COLO668 (cell line): Measurements from ENCODE around the gene FIBCD1.
A peak's percentile ranks its signal among the peaks of the same experiment; 100 is the strongest.
"Not testable (repeated sequence)": the region's sequence is repeated elsewhere in the genome, so short reads cannot be mapped to it uniquely, and the experiment has no call there.

Source experiments
- DNase-seq: peaks from one replicate; lab custom pipeline; 2025; ENCODE audit not compliant: unreplicated experiment; lab: John Stamatoyannopoulos, UW

FIBCD1 gene

DNA sequence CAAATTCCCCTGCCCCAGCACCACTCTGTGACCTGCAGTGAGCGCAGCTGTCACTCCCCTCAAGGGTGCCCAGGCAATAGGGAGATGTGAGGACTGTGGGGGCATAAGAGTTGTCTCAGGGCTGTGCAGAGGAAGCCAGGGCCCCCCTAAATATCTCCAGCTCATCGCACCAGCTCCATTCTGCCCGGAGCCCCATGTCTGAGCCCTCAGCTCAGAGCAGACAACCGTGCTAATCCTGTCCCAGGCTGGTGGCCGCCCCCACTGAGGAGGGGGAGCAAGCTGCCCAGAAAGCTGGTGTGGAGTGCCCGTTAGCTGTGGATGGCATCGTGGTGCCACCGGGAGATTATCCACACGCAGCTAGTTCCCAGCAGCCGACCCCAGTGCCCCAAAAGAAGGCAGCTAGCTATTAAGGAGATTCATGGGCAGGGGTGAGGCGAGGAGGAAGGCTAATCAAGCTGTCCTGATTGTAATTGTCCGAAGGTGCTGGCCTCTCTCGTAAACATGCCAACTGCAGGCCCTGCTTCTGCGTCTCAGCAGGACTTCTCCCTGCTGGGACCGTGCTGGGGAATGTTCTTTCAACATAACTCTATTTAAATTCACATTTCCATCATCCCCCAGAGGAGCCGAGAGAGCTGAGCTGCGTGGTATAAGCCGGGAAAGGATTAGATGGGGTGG, 17.0 kb upstream of the FIBCD1 start:
- DNase-seq: no peak

DNA sequence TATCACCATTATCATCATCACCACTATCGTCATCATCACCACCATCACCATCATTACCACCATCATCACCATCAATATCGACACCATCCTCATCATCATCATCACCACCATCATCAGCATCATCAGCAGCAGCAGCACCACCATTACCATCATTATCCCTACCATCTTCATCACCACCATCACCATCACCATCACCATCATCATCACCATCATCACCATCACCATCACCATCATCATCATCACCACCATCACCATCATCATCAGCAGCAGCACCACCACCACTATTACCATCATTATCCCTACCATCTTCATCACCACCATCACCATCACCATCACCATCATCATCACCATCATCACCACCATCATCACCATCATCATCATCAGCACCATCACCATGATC, 15.9 kb upstream of the FIBCD1 start:
- DNase-seq: not testable (repeated sequence)

DNA sequence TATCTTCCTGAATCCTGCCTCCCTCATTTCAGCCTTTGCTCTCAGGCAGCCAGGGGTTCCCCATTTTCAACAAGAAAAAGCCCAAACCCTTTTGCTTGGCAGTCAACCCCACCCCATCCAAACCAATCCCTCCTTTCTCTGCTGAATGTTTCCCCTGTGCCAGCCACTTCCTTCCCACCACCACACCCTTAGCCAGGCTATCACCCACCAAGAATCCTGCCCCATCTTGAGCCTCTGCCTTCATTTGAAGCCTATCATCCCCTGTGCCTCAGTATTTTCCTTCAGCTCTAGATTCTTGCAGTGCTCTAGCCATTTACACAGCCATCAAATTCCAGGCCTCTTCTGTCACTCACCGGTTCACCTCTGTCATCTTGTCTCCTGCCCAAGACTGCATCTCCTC, 15.3 kb upstream of the FIBCD1 start:
- no peak for DNase-seq

DNA sequence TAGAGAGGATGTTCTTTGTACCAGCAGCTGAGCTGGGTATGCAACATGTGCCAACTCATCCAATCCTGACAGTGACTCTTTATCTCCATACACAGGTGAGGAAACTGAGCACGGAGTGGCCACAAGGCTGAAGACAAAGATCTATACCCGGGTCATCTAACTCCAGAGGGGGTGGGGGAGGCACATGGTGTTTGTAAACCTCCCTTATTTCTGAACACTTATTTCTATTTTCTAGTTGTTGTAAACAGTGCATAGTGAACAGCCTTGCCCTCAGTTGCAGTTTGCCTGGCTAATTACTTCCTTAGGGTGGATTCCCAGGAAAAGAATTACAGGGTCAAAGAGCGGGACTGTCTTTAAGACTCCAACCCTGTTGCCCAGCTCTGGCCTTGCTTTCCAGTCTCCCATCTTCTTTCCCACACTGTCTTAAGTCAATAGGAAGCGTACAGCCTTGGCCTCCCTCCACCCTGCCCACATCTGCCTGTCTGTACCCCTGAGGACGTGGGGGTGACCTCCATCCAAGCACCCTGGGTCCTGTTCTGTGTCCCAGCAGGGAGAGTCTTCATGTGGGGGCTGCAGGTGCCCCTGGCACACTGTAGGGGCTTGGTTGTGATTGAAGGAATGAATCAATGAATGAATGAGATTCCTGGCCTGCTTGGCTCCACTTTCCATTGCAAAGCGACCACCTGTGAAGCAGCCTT, 13.2 kb upstream of the FIBCD1 start:
- no peak for DNase-seq

DNA sequence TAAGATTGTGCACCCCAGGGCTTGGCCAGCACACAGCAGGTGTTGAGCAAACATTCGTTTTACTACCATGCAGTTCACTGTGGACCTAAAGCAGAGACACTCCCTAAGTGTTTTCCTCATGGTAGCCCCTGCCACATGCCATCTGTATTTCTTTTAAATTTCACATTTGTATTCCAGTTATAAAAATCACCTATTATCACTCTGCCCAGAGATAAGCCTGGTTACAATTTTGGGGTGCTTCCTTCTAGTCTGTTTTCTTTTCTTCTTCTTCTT, 10.9 kb upstream of the FIBCD1 start:
- no peak for DNase-seq

DNA sequence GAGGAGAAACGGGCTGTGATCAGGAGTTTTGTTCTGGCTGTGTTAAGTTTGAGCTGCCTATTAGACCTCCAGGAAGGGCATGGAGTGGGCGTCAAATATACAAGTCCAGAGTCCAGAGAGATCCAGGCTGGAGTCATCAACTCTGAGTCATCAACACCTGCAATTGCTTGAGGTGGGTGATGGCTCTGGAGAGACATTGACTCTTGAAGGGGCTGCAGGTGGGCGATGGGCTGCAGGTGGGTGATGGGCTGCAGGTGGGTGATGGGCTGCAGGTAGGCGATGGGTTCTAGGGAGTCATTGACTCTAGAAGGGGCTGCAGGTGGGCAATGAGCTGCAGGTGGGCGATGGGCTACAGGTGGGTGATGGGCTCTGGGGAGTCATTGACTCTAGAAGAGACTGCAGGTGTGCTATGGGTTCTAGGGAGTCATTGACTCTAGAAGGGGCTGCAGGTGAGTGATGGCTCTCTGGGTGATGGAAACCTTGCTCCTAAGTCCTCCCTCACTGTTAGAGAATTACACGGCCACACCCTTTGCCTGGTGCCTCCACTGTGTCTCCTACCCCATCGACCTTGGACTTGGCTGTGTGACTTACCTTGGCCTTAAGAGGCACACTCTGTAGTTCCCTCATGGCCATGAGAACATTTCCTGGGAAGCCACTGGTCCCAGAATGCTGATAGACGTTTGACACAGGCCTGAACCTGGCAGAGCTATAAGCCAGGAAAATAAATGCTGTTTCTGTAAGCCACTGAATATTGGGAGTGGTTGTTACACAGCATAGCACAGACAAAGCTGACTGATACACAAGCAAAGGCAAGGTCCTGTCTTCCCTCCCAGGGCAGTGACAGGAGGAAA, 10.4 kb upstream of the FIBCD1 start:
- no peak for DNase-seq

DNA sequence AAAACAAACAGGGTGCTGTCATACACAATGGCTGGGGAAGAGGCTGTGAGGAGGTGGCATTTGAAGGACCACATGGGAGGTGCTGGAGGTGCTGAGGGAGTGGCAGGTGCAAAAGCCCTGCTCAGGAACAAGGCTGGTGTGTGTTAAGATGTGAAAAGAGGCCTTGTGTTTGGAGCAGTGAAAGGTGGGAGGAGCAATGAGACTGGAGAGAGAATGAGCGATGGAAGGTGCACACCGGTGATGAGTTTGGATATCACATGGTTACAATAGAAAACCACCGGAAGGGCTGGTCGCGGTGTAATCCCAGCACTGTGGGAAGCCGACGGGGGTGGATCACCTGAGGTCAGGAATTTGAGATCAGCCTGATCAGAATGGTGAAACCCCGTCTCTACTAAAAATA, 9.2 kb upstream of the FIBCD1 start:
- DNase-seq: peak; percentile 60

DNA sequence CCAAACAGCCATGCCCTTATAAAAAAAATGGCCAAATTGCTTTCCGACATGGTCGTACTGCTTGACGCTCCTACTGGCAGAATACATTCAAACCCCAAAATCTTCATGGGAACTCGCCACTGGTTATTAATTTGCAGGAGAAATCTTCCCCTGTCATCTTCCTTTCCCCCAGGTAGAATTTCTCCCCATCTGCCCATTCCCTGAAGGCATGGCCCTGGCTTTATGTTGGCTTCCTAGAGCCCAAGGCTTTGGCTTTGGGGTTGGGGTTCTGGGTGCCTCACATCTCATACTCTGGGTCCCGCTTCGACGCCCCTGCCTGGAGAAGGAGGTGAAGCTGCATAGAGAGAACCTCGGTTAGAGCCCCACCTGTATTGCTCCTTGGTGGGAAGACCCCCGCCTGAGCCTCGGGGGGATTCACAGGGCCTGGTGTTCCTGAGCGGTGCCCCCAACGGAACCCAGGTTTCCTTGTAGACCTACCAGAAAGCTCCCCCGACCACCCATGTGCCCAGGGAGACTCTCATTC, 8.6 kb upstream of the FIBCD1 start:
- DNase-seq: no peak

DNA sequence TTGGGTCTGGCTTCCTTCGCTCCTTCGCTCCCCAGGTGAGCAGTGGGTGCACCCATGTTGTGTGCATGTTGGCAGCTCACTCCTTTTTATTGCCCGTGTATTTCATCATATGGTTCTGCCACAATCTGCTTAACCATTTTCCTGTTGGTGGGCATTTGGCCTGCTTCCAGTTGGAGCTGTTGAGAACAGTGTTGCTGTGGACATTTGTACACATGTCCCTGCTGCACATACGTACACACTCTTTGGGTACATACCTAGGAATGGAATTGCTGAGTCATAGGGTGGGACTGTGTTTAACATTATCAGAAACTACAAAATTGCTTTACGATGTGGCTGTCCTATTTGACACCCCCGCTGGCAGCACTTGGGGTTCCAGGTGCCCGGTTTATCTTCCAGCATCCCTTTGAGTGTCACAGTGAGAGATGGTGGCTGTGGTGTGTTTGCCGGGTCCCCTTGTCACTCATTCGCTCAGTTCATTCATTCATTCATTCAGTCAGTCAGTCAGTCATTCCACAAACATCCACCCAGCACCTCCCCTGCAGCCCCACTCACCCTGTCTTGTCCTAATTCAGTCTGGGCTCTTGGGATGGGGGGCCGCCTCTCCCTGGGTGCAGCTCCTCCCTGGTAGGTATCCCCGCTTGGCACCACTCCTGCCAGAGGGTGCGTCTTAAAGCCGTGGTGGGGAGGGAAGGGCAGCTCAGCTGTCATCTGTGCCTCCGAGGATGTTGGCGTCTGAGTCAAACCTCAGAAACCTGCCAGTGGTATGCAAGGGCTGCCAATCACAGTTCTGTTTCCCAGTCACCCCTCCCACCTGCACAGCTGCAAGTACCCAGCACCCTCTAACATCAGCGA, 7.9 kb upstream of the FIBCD1 start:
- peak; percentile 29 for DNase-seq

DNA sequence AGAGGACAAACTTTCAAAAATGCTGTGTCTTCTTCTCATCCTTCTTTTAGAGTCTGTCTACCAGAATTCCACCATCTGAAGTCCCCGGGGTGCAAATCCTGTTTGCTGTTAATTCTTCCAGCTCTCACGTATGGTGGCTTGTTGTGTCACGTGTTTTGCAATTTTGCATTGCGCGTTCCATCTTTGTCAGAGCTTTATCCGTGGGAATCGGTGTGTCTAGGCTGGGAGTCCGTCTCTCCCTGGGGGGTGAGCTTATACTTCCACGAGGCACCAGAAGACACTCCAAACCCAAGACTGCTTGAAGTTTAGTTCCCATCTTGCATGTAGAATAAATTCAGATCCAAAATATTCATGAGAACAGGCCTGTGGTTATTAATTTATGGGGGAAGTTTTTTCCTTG, 6.1 kb upstream of the FIBCD1 start:
- DNase-seq: no peak

DNA sequence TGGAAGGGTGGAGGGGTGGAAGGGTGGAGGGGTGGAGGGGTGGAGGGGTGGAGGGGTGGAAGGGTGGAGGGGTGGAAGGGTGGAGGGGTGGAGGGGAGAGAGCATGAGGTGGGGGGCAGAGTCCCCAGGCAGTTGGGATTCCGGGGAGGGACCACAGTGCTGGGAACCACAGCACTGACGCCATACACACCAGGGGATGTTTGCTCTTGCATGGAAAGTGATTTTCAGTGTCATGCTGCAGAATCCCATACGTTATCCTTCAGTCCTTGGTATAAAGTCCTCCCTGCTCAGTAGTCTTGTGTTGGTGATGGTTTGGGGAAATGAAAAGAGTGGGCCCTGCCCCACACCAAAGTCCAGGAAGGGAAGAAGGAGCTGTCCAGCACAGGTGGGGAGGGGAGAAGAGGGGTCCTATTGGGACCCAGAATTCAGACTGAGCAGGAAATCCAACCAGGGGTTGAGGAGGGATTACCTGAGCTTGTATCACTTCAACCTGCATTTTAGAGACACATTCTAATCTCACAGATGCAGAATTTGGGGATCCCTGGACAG, 5.5 kb upstream of the FIBCD1 start:
- no peak for DNase-seq

DNA sequence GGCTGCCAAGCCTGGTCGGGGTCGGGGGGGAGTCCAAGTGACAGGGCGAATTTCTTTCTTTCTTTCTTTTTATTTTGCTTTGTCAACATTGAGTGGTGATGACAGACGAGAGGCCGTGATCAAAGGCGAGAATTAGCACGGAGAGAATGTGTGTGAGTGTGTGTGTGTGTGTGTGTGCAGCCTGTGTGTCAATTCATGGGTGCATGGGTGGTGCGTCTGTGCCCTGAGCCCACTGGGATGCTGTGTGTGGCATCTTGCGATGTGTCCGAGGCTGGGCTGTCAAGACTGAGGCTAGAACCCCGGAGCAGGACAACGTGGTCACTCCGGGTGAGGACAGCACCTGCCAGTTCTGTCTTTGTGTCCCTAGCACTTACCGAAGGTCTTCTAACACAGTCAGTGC, 4.7 kb upstream of the FIBCD1 start:
- DNase-seq: no peak

DNA sequence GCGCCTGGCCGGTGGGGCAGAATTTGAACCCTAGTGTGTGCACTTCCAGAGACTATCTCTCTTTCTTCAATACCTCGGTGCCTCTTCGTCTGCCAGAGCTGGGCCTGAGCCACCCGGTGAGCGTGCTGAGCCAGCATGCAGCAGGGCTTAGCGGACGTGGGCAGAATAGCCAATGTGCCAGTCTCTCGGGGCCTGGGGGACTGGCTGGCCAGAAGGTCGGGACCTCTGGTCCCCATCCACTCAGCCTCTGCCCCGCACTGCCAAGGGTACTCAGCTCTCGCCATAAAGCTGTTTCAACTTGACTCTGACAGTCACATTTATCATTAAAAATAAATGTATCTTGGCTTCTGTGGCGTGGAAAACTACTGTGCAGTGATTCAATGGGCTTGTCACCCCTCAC, 4.2 kb upstream of the FIBCD1 start:
- DNase-seq: no peak

DNA sequence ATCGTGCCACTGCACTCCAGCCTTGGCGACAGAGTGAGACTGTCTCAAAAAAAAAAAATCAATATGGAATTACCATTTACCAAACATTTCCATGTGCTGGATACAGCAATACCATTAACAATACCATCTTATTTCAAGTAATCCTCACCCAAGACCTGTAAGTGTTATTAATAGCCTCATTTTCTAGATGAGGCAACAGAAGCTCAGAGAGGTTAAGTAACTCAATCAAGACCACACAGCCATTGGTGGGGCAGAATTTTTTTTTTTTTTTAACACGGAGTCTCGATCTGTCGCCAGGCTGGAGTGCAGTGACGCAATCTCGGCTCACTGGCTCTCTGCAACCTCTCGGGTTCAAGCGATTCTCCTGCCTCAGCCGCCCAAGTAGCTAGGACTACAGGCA, 3.6 kb upstream of the FIBCD1 start:
- no peak for DNase-seq

DNA sequence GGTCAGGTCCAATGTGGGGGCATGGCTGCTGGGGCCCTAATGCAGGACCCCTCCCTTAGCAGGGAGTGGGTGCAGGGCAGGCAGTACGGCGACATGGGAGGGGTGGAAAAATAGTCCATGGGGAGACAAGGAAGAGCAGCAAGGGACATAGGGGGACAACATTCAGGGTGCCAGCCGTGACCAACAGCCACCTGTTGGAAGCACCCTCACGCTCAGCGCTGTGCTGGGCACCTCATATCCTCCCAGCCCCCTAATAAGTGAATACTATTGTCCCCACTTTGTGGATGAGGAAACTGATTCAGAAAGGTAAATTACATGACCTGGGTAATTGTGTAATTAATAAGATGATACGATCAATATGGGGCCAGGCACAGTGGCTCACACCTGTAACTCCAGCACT, 3.0 kb upstream of the FIBCD1 start:
- no peak for DNase-seq

DNA sequence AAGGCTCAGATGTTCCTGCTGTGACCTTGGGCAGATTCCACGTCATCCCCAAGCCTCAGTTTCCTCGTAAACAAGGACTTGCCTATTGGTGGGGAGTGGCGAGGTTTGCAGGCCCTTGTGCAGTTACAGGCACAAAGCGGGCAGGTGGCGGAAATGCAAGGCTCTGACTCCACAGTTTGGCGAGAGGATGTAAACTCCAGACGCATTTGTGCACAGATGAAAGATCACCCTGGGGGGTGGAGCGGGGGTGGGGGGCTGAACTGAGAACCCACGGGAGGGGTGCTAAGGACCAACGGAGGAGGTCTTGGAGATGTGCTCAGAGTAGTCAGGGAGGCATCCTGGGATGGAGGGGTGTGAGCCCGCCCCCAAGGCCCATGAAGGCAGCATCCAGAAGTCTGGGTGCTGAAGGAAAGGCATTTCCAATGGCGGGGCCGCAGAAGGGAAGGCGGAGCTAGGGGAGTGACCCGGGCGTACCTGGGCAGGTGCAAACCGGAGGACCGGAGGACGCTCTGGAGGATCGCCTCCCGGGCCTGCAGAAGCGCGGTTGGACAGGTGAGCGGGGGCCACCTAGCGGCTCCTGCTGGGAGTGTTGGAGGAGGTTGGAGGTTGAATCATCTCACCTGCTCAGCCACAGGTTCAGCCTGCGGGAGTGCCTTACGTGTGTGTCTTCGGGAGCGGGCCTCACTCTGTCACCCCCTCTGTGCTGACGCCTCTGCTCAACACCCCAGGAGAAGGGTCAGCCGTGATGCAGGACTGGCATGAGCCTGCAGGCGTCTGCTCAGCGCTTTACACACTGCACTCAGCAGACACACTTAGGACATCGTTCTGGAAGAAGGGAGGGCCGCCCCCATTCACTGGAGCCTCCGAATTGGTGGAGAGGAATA, 1.9 kb upstream of the FIBCD1 start:
- peak; percentile 92 for DNase-seq

DNA sequence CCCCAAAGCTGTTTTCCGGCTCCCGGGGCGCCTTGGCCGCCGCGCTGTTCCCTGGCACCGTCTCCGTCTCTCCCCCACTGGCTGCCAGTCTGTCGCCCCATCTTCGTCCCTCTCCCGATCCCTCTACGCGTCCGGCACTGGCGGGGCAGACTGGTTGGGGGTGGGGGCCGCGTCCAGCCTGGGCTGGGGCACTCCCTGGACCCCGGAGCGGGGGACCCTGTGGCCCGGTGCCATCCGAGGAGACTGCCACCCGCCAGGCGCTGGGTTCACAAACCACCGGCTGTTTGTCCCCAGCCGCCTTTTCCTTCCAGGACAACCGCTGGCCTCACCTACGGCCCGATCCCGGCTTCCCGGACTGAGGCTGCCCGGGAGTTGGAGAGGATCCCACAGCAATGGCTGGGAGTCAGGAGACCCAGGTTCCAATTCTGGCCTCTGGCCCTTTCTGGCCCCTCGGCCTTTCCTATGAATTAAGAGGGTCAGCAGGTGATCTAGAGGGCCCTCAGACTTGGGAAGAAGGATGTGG, 1.0 kb upstream of the FIBCD1 start:
- DNase-seq: peak; percentile 26

DNA sequence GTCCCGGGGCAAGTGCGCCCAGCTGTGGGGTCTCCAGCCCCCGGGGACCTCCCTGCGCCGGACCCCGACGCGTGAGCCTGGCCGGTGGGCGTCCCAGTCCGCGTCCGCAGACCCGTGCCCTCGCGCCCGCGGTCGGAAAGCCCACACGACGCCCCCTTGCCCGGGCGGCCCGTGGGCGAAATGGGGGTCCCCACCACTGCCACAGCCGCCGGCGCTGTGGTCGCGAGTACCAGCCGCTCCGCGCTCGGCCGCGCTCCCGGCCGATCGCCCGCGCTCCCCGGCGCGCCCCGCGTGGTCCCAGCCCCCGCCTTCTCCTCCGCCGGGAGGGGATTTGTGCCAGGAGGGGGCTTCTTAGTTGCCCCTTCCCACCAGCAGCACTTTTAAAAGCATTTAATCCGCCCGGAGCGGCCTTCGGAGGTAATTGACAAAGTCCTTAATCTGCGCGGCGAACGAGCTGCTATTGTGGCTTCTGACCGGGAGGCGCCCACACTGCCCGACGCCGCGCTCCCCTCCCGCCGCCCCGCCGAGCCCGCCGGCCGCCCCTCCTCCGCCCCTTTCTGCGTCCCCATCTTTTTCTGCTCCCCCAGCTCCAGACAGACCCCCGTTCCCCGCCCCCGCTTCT, 469 bp upstream of the FIBCD1 start:
- DNase-seq: peak; percentile 34

DNA sequence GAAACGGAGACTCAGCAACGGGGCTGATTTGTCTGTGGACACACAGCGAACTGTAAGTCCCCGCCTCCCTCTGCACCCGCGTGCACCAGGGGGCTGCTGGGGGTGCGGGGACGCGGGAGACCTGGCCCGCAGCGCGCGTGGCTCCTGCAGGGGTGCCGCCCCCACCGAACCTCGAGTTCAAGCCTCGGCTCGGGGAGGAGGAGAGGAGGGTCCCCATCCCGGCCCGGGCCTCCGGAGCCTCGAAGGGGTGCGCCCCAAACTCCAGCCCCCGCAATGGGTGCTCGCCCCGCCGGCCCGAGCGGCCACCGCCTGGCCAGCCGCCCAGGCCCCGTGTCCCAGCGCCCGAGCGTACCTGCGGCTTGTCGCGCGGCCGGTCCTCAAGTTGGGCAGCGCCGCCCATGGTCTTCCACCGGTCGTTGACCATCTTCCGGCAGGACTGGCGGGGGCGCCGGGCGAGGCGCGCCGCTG, 829 bp downstream of the FIBCD1 start:
- DNase-seq: no peak
